HEK293 (cell line): ENCODE results near the gene EPB41L5.

Source experiments
- CTCF ChIA-PET: fragments of 350-600 bp; formaldehyde crosslinking; extraction: SDS; loops from one replicate; lab custom pipeline; 2021; ENCODE audit warnings: antibody characterized with exemption; lab: Yijun Ruan, JAX
- POLR2A ChIA-PET: fragments of 300-600 bp; formaldehyde crosslinking; extraction: SDS; loops from one replicate; lab custom pipeline; 2020; ENCODE audit warnings: antibody characterized with exemption, inconsistent platforms; lab: Yijun Ruan, JAX
- H3K27ac ChIP-seq: fragments of 200-500 bp; sonication (Bioruptor generic); 2 replicates; pipeline ENCODE4 v1.5.1; 2014; ENCODE audit warnings: low read depth, low read length, control low read depth, inconsistent platforms; ENCODE audit errors: extremely low read depth
- H3K36me3 ChIP-seq, 2 experiments: fragments of 200-500 bp in 1 of 2; sonication (Bioruptor generic) in 1 of 2; 1 replicate in 1 of 2; 2 replicates in 1 of 2; pipeline ENCODE4 v1.5.1; 2014 to 2017; ENCODE audit warnings: inconsistent platforms in 2 of 2, low read length in 2 of 2; ENCODE audit not compliant: control insufficient read depth in 2 of 2, insufficient read depth in 1 of 2
- H3K4me1 ChIP-seq: fragments of 200-500 bp; sonication (Bioruptor generic); 2 replicates; pipeline ENCODE4 v1.5.1; 2014; ENCODE audit warnings: mild to moderate bottlenecking, low read length, inconsistent platforms; ENCODE audit not compliant: control insufficient read depth, insufficient read depth
- H3K4me3 ChIP-seq: 2 replicates; pipeline ENCODE4 v1.5.1; 2011; ENCODE audit warnings: low read depth, mild to moderate bottlenecking, control low read depth, low read length, moderate library complexity
- H3K9me3 ChIP-seq: fragments of 200-500 bp; sonication (Bioruptor generic); 2 replicates; pipeline ENCODE4 v1.5.1; 2014; ENCODE audit warnings: low read depth, low read length, inconsistent platforms; ENCODE audit not compliant: control insufficient read depth, insufficient read depth
- CTCF ChIP-seq: fragments of 450-650 bp; formaldehyde crosslinking; IDR thresholded peaks from 2 replicates; pipeline ENCODE4 v1.5.1; 2016; ENCODE audit warnings: missing biosample characterization, missing genetic modification characterization
- KLF1 ChIP-seq: fragments of 450-650 bp; formaldehyde crosslinking; IDR thresholded peaks from 2 replicates; pipeline ENCODE4 v1.5.1; 2016; ENCODE audit warnings: missing biosample characterization, missing genetic modification characterization
- MYNN ChIP-seq: fragments of 450-650 bp; formaldehyde crosslinking; IDR thresholded peaks from 2 replicates; pipeline ENCODE4 v1.5.1; 2016; ENCODE audit warnings: missing biosample characterization, missing genetic modification characterization, borderline replicate concordance
- OSR2 ChIP-seq: fragments of 450-650 bp; formaldehyde crosslinking; IDR thresholded peaks from 2 replicates; pipeline ENCODE4 v1.5.1; 2016; ENCODE audit warnings: missing biosample characterization, missing genetic modification characterization
- OVOL3 ChIP-seq: fragments of 450-650 bp; formaldehyde crosslinking; IDR thresholded peaks from 2 replicates; pipeline ENCODE4 v1.5.1; 2016; ENCODE audit warnings: missing biosample characterization, missing genetic modification characterization
- PRDM4 ChIP-seq: fragments of 450-650 bp; formaldehyde crosslinking; IDR thresholded peaks from 2 replicates; pipeline ENCODE4 v1.5.1; 2017; ENCODE audit warnings: missing biosample characterization, missing genetic modification characterization
- SCRT2 ChIP-seq: fragments of 450-650 bp; formaldehyde crosslinking; IDR thresholded peaks from 2 replicates; pipeline ENCODE4 v1.5.1; 2016; ENCODE audit warnings: missing biosample characterization, missing genetic modification characterization
- TRIM28 ChIP-seq: IDR thresholded peaks from 2 replicates; pipeline ENCODE4 v1.6.1; 2011; ENCODE audit warnings: low read length, control low read depth, borderline replicate concordance
- ZBTB17 ChIP-seq: fragments of 450-650 bp; formaldehyde crosslinking; IDR thresholded peaks from 2 replicates; pipeline ENCODE4 v1.5.1; 2016; ENCODE audit warnings: missing biosample characterization, missing genetic modification characterization
- ZBTB26 ChIP-seq: fragments of 450-650 bp; formaldehyde crosslinking; optimal IDR thresholded peaks from 2 replicates; pipeline ENCODE3; 2016; ENCODE audit warnings: missing biosample characterization, mild to moderate bottlenecking, missing genetic modification characterization
- ZNF19 ChIP-seq: fragments of 450-650 bp; formaldehyde crosslinking; IDR thresholded peaks from 2 replicates; pipeline ENCODE4; 2016; ENCODE audit warnings: missing biosample characterization, missing genetic modification characterization, low read depth
- ZNF23 ChIP-seq: fragments of 450-650 bp; formaldehyde crosslinking; IDR thresholded peaks from 2 replicates; pipeline ENCODE4 v1.5.1; 2016; ENCODE audit warnings: missing biosample characterization, missing genetic modification characterization, borderline replicate concordance
- ZNF266 ChIP-seq: fragments of 450-650 bp; formaldehyde crosslinking; IDR thresholded peaks from 2 replicates; pipeline ENCODE4 v1.5.1; 2016; ENCODE audit warnings: missing biosample characterization, missing genetic modification characterization, low read depth
- ZNF335 ChIP-seq: fragments of 450-650 bp; formaldehyde crosslinking; conservative IDR thresholded peaks from 2 replicates; pipeline ENCODE4 v1.5.1; 2016; ENCODE audit warnings: missing biosample characterization, missing genetic modification characterization
- ZNF555 ChIP-seq: fragments of 450-650 bp; formaldehyde crosslinking; conservative IDR thresholded peaks from 2 replicates; pipeline ENCODE4 v1.5.1; 2017; ENCODE audit warnings: missing biosample characterization, mild to moderate bottlenecking, missing genetic modification characterization, inconsistent platforms
- ZNF626 ChIP-seq: fragments of 450-650 bp; sonication (Bioruptor Pico); formaldehyde crosslinking; IDR thresholded peaks from 2 replicates; pipeline ENCODE4 v1.5.1; 2018; ENCODE audit warnings: missing biosample characterization, missing genetic modification characterization, inconsistent platforms
- ZNF658 ChIP-seq: fragments of 450-650 bp; formaldehyde crosslinking; IDR thresholded peaks from 2 replicates; pipeline ENCODE4; 2016; ENCODE audit warnings: missing biosample characterization, missing genetic modification characterization
- ZNF660 ChIP-seq: fragments of 450-650 bp; IDR thresholded peaks from 2 replicates; pipeline ENCODE4 v1.5.1; 2018; ENCODE audit warnings: missing biosample characterization, mild to moderate bottlenecking, missing genetic modification characterization
- ZNF76 ChIP-seq: fragments of 450-650 bp; formaldehyde crosslinking; IDR thresholded peaks from 2 replicates; pipeline ENCODE4; 2016; ENCODE audit warnings: low read depth, missing biosample characterization, missing genetic modification characterization, borderline replicate concordance
- ZSCAN30 ChIP-seq: fragments of 450-650 bp; IDR thresholded peaks from 2 replicates; pipeline ENCODE4 v1.5.1; 2018; ENCODE audit warnings: missing biosample characterization, mild to moderate bottlenecking, missing genetic modification characterization, moderate library complexity
- ZXDB ChIP-seq: fragments of 450-650 bp; formaldehyde crosslinking; IDR thresholded peaks from 2 replicates; pipeline ENCODE4 v1.5.1; 2016; ENCODE audit warnings: missing biosample characterization, missing genetic modification characterization

The EPB41L5 gene

DNA sequence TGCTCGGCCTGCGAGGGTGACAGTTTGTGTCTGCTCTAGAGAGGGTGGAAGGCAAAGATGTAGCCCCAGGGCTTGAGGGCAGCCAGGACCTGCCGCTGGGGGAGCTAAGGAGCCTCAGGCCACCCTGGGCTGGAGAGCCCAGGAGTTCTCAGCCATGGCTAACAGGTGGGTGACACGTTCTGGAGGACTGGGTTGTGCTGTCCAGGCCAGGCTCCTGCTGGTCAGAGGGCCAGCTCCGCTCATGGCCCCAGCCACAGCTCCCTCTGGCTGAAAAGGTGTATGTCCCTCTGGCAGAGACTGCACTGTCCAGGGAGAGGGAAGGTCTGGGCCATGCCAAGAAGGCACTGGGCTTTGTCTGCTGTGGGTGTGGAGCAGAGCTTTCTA, 191.1 kb downstream of the EPB41L5 start:
- ChIA-PET CTCF (interaction anchor here (0.9 to 1.4 kb wide), 2 partner anchors 15 to 29 kb away, joined by 4 read pairs; no protein-coding TSS in a partner anchor), POLR2A (no interaction called here)
- H3K4me3 ChIP-seq, result no peak overlapping the region
- TF ChIP-seq SCRT2 (tag by site-specific recombination), result 0 out of 2 replicates have a peak, but pooled peaks have one; percentile 19
- no peak for TF ChIP-seq CTCF (tag by site-specific recombination)
- no peaks in the 10 kb centered on the region for H3K4me1 ChIP-seq
- H3K27ac ChIP-seq, result no peak overlapping the region
- no peaks in the 10 kb centered on the region for H3K36me3 ChIP-seq
- H3K9me3 ChIP-seq, result no peaks in the 10 kb centered on the region

GRCh38 chr2:120204417-120204816, 191.5 kb downstream of the EPB41L5 start:
- CTCF ChIA-PET, result interaction anchor here (0.6 to 1.4 kb wide), 6 partner anchors 15 to 727 kb away, joined by 3 to 5 read pairs (median 4); no protein-coding TSS in a partner anchor
- Histone ChIP-seq H3K4me1 (no peaks in the 10 kb centered on the region), H3K9me3 (no peaks in the 10 kb centered on the region), H3K4me3 (no peak overlapping the region), H3K36me3 (no peaks in the 10 kb centered on the region), H3K27ac (no peak overlapping the region)
- POLR2A ChIA-PET, result no interaction called here
- TF ChIP-seq KLF1 (tag by site-specific recombination), result no peak
- TF ChIP-seq ZBTB17 (tag by site-specific recombination), result no peak
- no peak for TF ChIP-seq ZNF626
- no peak for TF ChIP-seq ZSCAN30 (tag by site-specific recombination)
- no peak for TF ChIP-seq ZXDB (tag by site-specific recombination)
- no peak for TF ChIP-seq TRIM28
- TF ChIP-seq PRDM4 (tag by site-specific recombination), result no peak
- TF ChIP-seq ZNF76 (tag by site-specific recombination), result no peak
- TF ChIP-seq MYNN, result no peak
- TF ChIP-seq ZNF19 (tag by site-specific recombination), result no peak
- TF ChIP-seq OSR2 (tag by site-specific recombination), result no peak
- TF ChIP-seq ZNF23, result no peak
- no peak for TF ChIP-seq OVOL3
- no peak for TF ChIP-seq ZNF660 (tag by site-specific recombination)
- TF ChIP-seq ZNF658, result no peak
- TF ChIP-seq ZNF335 (tag by site-specific recombination), result no peak
- TF ChIP-seq ZNF266 (tag by site-specific recombination), result no peak
- TF ChIP-seq ZNF555, result no peak
- TF ChIP-seq ZBTB26 (tag by site-specific recombination), result no peak
